ENCODE results near the gene SLC44A1.

GRCh38 chr9:105257809-105258208 is 13.4 kb downstream of the SLC44A1 start:
- TF ChIP-seq EZH2 (IDR thresholded peaks at IDR 0.05; ENCODE audit: insufficient read depth, poor library complexity, severe bottlenecking): no peak
- no peak for TF ChIP-seq EZH2phosphoT487 (IDR thresholded peaks at IDR 0.05; ENCODE audit: insufficient read depth, low read depth)

Measured in GM23248 (cell line).